Left ventricle myocardium inferior (tissue), 1 donor: Measurements from ENCODE around the gene IL1RN. TPM values are rescaled to one million over a fixed set of nuclear protein-coding genes. Genes with fewer than 3 reads are reported as not detected.

Experiments
- DNase-seq: peaks from one replicate; pipeline ENCODE4 v3.0.0-alpha.2; 2020
- H3K27ac ChIP-seq: fragments of 200-600 bp; replicated peaks from 2 replicates; pipeline ENCODE4 v1.8.0; 2021
- H3K27me3 ChIP-seq: fragments of 200-600 bp; 2 replicates; pipeline ENCODE4 v1.8.0; 2021; ENCODE audit warnings: low read depth
- H3K36me3 ChIP-seq: fragments of 200-600 bp; 2 replicates; pipeline ENCODE4 v1.8.0; 2021
- H3K4me1 ChIP-seq: fragments of 200-600 bp; 2 replicates; pipeline ENCODE4 v1.8.0; 2021
- H3K4me3 ChIP-seq: fragments of 200-600 bp; 2 replicates; pipeline ENCODE4 v1.8.0; 2021; ENCODE audit warnings: mild to moderate bottlenecking, moderate library complexity
- H3K9me3 ChIP-seq: fragments of 200-600 bp; replicated peaks from 2 replicates; pipeline ENCODE4 v1.8.0; 2021
- CTCF ChIP-seq: fragments of 200-600 bp; IDR thresholded peaks from 2 replicates; pipeline ENCODE4 v1.8.0; 2021; ENCODE audit warnings: antibody characterized with exemption, mild to moderate bottlenecking, borderline replicate concordance
- intact Hi-C: fragments of 100-400 bp; cut with micrococcal nuclease; formaldehyde crosslinking; loops from one replicate; pipeline ENCODE4 v1.11.0; 2022
- total RNA-seq: library from RNA; stranded (reverse); fragmentation: NEBNext Ultra II Directional; extraction: Animal tissue kit (Norgen Biotek cat#: 25700); gene quantifications from one replicate; pipeline ENCODE4 v1.2.1, GENCODE V29; 2021
- donor health status: DM: no; HTN: yes; CAD: no; lungs with severe emphysema.

The IL1RN gene
- total RNA-seq, 1 donor from 2014 or later: 0.33 TPM

GRCh38 chr2:113118263-113118657, 9.1 kb upstream of the IL1RN start:
- H3K4me3 ChIP-seq: no peak overlapping the region
- intact Hi-C loops: no loop called here

GRCh38 chr2:113119111-113119510, 8.3 kb upstream of the IL1RN start:
- intact Hi-C loops: no loop called here
- H3K36me3 ChIP-seq: no peaks in the 10 kb centered on the region
- no peak for TF ChIP-seq CTCF

More at GRCh38 chr2:113118263-113118657, 9.1 kb upstream of the IL1RN start:
- no peak for TF ChIP-seq CTCF
- Histone ChIP-seq H3K4me1 (no peaks in the 10 kb centered on the region), H3K9me3 (no peaks in the 10 kb centered on the region), H3K27me3 (peaks cover 24% of the 10 kb centered on the region), H3K27ac (no peak overlapping the region), H3K36me3 (no peaks in the 10 kb centered on the region)
- no peak for DNase-seq

GRCh38 chr2:113120861-113121260, 6.5 kb upstream of the IL1RN start:
- TF ChIP-seq CTCF: no peak

More at GRCh38 chr2:113119111-113119510, 8.3 kb upstream of the IL1RN start:
- no peak overlapping the region for H3K27ac ChIP-seq
- H3K9me3 ChIP-seq: no peaks in the 10 kb centered on the region
- no peak overlapping the region for H3K4me3 ChIP-seq
- H3K4me1 ChIP-seq: peaks cover 2% of the 10 kb centered on the region
- DNase-seq: no peak
- peaks cover 25% of the 10 kb centered on the region for H3K27me3 ChIP-seq

GRCh38 chr2:113122364-113122763, 5.0 kb upstream of the IL1RN start:
- no peaks in the 10 kb centered on the region for H3K9me3 ChIP-seq
- no peak overlapping the region for H3K4me3 ChIP-seq
- intact Hi-C loops: no loop called here
- peaks cover 12% of the 10 kb centered on the region for H3K4me1 ChIP-seq
- TF ChIP-seq CTCF: no peak
- H3K36me3 ChIP-seq: no peaks in the 10 kb centered on the region
- peaks cover 15% of the 10 kb centered on the region for H3K27me3 ChIP-seq
- DNase-seq: no peak
- no peak overlapping the region for H3K27ac ChIP-seq

More at GRCh38 chr2:113120861-113121260, 6.5 kb upstream of the IL1RN start:
- Histone ChIP-seq H3K4me3 (no peak overlapping the region), H3K36me3 (no peaks in the 10 kb centered on the region), H3K9me3 (no peaks in the 10 kb centered on the region), H3K27me3 (peaks cover 15% of the 10 kb centered on the region), H3K27ac (no peak overlapping the region), H3K4me1 (peaks cover 12% of the 10 kb centered on the region)
- intact Hi-C loops: no loop called here
- DNase-seq: no peak

GRCh38 chr2:113123726-113124125, 3.7 kb upstream of the IL1RN start:
- DNase-seq: no peak
- intact Hi-C loops: no loop called here
- no peaks in the 10 kb centered on the region for H3K36me3 ChIP-seq
- H3K27me3 ChIP-seq: peaks cover 11% of the 10 kb centered on the region
- H3K4me3 ChIP-seq: no peak overlapping the region
- peaks cover 12% of the 10 kb centered on the region for H3K4me1 ChIP-seq
- no peak overlapping the region for H3K27ac ChIP-seq
- no peaks in the 10 kb centered on the region for H3K9me3 ChIP-seq
- TF ChIP-seq CTCF: no peak
